Activated CD8-positive, alpha-beta memory T cell treated with anti-CD3 and anti-CD28 coated beads for 4 hours (primary cell): ENCODE results near the gene UBAP1.
"Not testable (repeated sequence)": the region's sequence is repeated elsewhere in the genome, so short reads cannot be mapped to it uniquely, and the experiment has no call there.

Experiments
- DNase-seq, 2 donors: peaks; one replicate each; pipeline ENCODE4 v3.0.0-alpha.2; 2020; ENCODE audit warnings: low read depth in 2 of 2

Gene UBAP1

DNA sequence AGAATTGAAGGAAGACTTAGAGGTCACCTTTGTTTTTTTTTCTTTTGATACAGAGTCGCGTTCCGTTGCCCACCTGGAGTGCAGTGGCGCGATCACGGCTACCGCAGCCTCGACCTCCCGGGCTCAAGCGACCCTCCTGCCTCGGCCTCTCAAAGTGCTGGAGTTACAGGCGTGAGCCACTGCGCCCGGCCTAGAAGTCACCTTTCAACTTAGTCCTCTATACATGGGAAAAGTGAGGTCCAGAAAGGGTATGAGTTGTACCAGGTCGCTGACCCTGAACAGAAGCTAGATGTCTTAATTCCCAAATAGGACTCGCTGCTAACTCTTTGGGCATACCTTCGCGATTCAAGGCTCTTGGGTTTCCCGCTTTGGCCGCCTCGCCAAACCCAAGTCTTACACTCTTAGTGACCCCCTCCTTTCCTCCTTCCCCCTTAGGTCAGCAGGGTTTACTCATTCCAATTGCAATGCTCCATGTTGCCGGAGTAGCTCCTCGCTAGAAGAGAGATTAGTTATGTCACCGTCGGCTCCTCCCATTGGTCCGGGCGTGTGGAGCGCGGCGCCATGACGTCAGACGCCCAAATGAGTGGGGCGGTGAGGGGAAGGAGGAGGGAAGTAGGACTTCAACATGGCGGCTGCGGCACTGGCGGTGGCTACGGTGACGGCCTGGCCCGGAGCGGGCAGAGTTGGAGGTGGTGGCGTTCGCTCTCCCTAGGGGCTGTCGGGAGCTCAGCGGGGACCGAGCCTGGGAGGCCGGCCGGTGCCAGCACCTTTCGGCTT, at the start of gene UBAP1:
UBAP1 (plus strand) TSS at position 608 of the 777 bp plus-strand sequence. CDS start 41,872 bp downstream, outside the sequence.
- DNase-seq = peak; percentile 89 to 90

DNA sequence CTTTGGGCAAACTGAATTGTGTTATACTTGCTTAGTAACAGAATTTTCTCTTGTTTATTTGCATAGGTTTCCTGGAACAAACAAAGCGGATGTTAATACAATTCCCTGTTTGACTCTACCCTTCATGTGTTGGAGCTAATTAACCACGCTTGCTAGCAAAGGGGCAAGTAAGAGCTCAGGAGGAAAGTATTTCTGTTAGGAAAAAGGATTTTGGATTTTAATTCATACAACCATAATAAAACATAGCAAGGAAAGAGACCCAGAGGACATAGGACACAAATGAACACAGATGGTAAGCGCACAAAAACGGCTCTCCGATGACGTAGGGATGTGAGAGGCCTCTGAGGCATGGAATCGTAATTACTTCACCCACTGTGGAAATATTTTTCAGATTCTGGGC, 47.3 kb upstream of the UBAP1 start:
- DNase-seq = no peak

DNA sequence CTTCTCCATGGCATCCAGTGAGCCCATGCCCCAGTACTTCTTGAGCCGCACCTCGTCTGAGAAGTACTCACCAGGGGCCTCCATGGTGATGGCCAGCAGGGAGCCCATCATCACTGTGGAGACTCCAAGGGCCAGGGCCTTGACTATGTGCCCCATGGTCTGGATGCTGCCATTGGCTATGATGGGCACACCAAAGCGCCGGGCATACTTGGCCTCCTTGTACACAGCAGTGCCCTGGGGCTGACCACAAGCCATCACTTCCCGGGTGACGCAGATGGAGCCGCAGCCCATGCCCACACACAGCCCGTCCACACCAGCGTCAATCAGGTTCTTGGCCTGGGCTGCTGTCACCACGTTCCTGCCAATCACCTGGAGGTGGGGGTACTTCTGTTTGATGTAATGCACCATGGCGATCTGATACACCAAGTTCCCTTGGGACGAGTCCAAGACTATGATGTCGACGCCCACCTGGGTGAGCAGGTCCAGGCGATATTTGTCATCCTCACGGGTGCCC, 45.4 kb upstream of the UBAP1 start:
- DNase-seq = no peak

DNA sequence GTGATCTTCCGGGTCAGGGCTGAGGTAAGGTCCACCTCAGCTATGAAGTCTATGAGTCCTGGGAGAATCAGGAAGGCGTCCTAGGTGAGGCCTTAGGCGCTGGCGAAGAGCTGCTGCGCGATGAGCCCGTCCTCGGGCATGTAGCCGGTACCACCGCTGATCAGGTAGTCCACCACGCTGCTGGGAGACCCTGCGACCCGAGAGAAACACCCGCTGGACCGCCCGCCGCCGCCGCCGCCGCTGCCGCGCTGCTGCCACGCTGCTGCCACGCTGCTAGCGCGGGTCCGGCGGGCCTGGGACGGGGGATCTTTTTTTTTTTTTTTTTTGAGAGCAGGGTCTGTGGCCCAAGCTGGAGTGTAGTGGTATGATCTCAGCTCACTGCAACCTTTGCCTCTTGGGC, 44.3 kb upstream of the UBAP1 start:
- DNase-seq = no peak

DNA sequence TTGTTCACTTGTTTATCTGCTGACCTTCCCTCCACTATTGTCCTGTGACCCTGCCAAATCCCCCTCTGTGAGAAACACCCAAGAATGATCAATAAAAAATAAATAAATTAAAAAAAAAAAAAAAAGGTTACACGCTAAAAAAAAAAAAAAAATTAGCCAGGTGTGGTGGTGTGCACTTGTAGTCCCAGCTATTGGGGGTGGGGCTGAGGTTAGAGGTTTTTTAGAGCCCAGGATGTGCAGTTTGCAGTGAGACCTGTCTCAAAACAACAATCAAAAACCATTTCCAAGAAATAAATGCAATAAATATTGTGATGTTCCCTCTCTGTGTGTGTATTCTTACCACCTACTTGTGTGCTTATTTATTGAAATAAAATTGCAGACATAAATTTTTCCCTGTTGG, 40.2 kb upstream of the UBAP1 start:
- DNase-seq = not testable (repeated sequence)

DNA sequence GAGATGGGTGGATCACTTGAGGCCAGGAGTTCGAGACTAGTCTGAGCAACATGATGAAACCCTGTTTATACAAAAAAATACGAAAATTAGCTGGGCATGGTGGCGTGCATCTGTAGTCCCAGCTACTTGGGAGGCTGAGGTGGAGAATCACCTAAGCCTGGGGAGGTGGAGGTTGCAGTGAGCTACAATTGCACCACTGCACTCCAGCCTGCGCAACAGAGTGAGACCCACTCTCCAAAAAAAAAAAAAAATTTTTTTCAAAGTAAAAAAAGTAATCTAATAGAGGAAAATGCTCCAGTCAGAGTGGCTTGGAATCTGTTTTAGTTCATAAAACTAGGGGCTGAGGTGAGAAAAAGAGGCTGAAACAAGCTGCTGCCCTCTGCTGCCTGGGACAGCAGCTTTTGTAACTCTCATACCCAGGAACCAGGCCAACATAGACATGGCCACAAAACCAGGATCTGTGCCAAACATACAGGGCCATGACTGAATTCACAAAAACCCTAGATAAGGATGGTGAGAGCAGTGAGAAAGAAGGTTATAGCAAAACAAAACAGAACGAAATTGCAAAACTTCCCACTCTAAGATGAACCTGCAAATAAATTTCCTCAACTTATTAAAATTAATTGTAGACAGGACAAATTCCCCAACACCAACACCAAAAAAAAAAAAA, 39.2 kb upstream of the UBAP1 start:
- DNase-seq = no peak

DNA sequence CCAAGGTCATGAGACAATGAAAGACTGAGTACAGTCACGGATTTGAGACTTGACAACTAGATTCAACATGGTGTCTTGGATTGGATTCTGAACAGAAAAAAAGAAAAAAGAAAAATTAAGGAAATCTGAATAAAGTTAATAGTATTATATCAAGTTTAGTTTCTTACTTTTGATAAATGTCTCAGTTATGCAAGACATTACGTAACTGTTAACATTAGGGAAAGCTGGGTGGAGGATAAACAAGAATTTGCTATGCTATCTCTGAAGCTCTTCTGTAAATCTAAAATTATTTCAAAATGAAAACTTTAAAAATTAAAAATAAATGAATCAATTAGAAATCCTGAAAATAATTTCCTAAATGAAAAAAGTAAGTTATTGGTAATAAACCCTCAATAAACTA, 38.0 kb upstream of the UBAP1 start:
- DNase-seq = no peak

DNA sequence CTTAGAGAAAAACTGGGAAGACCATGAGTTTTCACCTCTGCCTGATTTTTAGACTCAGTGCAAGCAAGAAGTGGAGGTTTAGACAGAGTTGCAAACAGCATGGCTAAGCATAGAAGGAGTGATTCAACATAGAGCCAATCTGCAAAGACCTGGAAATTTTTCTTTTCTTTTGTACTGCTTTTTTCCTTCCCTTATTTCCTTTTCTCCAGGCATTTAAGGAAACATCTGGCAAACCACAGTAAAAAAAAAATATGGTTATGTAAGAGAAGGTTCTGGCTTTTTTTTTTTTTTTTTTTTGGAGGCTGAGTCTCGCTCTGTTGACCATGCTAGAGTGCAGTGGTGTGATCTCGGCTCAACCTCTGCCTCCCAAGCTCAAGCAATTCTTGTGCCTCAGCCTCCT, 35.7 kb upstream of the UBAP1 start:
- DNase-seq = no peak

DNA sequence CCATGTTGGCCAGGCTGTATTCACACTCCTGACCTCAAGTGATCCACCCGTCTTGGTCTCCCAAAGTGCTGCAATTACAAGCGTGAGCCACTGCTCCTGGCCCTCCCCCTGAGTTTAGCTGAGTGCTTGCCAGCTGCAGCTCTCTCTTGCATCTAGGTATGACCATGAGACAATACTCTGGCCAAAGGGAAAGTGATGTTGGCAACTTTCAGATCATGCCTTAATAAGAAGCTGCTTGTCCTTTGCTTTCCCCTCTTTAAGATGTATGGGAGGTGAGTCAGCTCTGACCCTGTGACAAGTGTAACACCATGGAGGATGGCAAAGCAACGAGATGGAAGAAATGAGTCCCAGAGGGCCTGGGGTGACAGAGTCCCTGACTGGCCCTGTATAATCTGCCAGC, 33.7 kb upstream of the UBAP1 start:
- no peak for DNase-seq

DNA sequence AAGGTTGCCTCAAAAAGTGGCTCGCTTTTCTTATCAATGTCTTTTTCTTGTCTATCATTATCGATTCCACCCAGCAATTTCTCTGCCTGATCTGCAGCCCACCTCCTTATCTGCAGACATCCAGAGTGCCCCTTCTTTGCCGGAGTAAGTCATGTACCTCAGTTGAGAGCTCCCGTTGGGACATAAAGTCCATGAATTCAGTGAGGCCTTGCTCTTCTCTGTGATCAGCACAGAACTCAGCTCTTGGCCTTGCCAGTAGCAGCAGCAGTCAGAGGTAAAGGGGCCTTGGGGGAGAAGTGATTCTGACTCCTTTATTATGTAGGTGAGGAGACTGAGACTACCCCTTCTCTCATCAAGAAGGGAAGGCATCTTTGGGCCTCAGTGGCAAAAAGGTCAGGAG, 27.4 kb upstream of the UBAP1 start:
- no peak for DNase-seq

DNA sequence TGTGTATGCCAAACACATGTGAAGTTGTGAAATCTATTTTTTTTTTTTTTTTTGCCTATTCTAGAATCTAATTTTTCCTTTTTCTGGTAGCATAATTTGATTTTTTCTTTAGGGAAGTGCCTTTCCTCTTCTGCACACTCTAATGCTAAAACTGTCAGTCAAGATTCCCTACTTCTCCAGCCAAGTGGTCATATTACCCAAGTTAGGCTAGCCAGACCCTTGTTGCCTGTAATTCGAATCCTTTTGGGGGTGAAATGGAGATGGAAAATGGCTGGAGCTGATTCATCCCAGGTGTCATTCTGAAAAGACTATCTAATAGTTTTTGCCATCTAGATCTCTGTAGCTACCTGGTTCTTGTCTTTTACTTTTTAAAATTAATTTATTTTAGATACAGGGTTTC, 24.8 kb upstream of the UBAP1 start:
- DNase-seq = no peak

DNA sequence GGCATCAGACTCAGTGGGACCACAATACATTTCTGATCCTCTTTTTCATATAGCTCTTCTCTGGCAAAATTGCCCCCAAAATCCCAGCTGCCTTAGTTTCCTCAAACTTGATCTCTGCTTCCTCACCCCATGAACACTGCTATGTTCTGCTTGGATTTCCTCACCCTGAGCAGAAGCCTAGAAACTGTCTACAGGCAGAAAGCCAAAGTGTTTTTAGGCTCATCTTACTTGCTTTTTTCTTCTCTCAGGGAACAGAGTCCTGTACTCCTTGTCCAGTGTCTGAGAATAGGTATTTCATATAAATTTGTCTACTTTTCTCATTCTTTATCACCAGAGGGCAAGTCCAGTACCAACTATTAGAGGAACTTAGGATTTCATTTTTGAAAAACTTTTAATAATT, 21.5 kb upstream of the UBAP1 start:
- no peak for DNase-seq

DNA sequence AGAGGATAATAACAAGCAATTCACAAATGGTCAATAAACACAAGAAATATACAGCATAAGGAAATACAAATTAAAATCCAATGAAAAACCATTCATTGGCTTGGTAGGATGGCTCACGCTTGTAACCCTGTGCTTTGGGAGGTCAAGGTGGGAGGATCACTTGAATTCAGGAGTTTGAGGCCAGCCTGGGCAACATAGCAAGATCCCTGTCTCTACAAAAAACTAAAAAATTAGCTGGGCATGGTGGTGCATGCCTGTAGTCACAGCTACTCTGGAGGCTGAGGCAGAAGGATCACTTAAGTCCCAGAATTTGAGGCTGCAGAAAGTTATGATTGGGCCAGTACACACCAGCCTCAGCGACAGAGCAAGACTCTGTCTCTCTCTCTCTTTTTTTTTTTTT, 20.9 kb upstream of the UBAP1 start:
- DNase-seq = no peak

DNA sequence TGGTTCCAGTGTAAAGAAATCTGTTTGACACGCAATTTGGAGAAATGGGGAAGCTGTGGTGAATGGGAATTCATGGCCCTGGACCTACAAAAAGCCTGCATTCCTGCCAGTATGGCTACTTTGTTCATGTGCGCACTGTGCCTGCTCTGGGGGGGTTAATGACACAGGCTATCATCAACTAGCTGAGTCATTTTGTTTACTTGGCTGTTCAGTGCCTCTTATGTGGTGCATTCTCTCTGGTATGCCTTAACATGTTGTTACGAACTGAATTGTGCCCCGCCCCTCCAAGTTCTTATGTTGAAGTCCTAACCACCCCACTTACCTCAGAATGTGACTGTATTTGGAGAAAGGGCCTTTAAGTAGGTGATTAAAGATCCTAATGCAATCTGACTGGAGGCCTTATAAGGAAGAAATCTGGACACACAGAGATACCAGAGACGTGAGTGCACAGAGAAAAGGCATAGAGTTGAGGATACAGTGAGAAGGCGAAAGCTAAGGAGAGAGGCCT, 20.4 kb upstream of the UBAP1 start:
- no peak for DNase-seq

DNA sequence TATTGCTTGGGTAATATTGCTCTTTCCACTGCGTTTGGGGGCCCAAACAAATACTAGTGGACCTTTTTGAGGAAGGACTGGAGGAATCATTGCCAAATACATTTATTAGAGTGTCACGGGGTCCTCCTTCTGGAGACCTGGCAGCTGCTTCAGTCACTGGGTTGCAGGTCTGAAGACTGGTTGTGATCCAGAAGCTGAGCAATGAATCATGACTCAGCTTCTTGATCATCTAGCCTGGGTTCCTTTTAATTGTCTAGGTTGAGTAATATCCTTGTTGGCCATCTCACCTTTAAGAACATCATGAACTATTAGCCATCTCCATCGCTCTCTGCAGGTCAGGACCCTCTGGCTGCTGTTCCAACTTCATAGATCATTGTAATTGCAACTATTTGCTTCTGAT, 15.4 kb upstream of the UBAP1 start:
- no peak for DNase-seq

DNA sequence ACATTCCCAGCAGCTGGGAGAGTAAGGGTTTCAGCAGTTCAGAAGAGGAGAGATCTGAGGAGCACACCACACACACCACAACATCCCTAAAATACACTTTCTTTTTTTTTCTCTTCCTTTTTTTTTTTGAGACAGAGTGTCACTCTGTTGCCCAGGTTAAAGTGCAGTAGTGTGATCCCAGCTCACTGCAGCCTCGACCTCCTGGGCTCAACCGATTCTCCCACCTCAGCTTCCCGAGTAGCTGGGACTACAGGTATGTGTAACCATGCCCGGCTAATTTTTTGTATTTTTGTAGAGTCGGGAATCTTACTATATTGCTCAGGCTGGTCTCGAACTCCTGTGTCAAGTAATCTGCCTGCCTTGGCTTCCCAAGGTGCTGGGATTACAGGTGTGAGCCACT, 9.7 kb upstream of the UBAP1 start:
- no peak for DNase-seq

DNA sequence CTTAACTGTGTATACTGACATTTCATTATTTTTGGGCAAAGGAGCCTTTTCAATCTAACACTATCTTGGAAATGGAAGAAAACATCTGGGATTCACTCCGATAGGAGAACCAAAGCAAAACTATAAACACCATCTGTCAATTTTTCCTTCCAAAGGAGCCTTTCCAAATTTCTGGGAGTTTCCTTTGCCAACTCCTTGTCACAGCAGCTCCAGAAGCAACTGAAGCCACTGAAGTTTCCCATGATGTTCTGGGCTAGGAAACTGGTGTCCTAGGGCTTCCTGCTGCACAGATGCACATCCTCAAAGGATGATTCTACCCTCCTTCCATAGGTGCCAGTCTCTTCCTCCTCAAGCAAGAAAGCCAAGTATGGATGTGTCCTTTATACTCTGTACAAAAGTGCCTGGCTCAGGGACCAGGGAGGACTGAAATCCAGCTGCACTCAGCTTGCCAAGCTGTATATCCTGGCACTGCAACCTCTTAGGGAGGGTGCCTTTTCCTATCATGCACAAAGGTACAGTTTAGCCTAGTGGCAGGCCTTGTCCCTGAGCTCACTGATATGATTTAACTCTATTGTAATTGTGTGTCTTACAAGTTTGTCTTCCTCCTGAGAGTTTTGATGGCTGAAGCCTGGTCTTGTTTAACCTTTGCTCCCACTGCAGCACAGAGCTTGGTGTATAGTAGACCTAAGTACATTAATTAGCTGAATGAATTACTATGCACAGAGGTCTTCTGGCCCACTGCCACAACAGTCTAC, 8.4 kb upstream of the UBAP1 start:
- DNase-seq = no peak

DNA sequence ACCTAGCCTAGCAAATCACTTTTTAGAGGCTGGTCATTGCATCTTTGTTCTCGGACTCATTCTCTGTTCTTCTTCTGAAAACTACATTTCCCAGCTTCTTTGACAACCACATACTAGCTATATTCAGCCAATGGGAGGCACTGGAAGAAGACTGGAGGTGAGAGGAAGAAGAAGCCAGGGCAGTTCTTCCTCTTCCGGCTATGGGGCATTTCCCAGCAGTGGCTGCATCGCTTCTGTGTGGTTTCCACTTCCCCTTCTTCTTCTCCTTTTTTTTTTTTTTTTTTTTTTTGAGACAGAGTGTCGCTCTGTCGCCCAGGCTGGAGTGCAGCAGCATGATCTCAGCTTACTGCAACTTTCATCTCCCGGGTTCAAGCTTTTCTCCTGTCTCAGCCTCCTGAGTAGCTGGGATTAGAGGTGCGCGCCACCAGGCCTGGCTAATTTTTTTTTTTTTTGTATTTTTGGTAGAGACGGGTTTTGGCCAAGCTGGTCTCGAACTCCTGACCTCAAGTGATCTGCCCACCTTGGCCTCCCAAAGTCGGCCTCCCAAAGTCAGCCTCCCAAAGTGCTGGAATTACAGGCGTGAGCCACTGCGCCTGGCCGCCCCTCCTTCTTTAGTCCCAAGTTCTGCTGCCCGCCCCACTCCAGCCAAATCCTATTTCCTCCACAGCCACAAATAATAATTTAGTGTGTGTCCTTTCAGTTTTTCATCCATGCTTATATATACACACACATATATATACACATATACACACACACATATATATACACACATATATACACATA, 6.9 kb upstream of the UBAP1 start:
- no peak for DNase-seq

DNA sequence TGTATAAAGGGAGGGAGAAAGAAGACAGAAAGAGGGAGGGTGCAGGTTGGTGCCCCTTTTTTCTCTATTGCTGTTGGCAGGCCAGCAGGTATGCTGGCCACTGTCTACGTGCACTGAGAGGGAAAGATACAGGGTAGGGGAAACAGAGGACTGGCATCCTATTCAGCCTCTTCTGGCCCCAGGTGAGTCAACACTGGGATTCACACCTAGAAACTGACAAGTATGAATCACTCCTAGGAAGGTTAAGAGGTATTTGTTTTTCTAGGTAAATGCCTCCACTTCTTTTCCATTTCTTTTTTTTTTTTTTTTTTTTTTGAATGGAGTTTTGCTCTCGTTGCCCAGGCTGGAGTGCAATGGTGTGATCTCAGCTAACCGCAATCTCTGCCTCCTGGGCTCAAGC, 2.8 kb upstream of the UBAP1 start:
- DNase-seq = no peak

DNA sequence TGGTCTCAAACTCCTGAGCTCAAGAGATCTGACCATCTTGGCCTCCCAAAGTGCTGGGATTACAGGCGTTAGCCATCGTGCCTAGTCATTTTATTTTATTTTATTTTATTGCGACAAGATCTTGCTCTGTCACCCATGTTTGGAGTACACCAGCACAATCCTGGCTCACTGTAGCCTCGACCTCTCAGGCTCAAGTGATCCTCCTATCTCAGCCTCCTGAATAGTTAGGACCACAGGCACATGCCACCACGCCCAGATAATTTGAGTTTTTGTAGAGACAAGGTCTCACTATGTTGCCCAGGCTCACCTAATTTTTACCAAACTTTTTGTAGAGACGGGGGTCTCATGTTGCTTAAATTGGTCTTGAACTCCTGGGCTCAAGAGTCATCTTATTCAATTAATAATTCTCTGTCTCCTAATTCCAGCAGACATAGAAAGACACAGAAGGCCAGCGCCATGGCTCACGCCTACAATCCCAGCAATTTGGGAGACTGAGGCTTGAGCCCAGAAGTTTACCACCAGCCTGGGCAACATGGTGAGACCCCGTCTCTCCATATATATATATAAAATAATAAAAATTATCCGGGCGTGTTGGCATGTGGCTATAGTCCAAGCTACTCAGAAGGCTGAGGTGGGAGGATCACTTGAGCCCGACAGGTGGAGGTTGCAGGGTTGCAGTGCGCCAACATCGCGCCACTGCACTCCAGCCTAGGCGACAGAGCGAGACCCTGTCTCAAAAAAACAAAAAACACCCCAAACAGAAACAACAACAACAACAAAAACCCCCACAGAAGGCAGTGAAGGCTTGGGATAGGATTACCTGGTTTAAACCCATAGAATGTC, 1.0 kb upstream of the UBAP1 start:
- DNase-seq = no peak
